ENCODE data around the gene FRMPD4. TPM values are rescaled to one million over a fixed set of nuclear protein-coding genes. Genes with fewer than 3 reads are reported as not detected.

Gene FRMPD4
- total RNA-seq, 1 experiment from 2014 or later: 1.4 TPM

DNA sequence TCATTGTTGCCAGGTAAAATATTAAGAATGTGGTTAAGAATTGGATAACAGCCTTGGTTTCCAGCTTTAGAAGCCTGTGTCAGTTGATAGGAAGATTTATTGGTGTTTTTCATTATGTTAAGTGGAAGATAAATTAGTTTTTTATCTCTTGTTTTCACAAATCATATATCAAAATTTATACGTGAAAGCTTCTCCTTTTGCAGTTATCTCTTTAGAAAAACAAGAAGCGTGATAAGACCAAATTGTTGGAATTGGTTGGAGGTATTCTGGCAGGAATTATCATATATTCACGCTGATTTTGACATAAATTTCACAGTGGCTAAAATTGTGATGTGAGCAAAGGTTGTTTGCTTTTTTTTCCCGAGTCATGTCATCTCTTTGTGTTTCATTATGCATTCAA lies 90.6 kb downstream of the FRMPD4 start:
- CTCF ChIA-PET: no interaction called here
- Mint-ChIP-seq H3K9me3 (0 out of 2 replicates have a peak, but pooled peaks cover 6% of the 10 kb centered on the region), H3K27ac (no peak overlapping the region), H3K27me3 (ENCODE audit: low read depth) (no peaks in the 10 kb centered on the region), H3K4me3 (no peak overlapping the region), H3K36me3 (no peaks in the 10 kb centered on the region), H3K4me1 (no peaks in the 10 kb centered on the region)
- TF ChIP-seq, protein P1, sequence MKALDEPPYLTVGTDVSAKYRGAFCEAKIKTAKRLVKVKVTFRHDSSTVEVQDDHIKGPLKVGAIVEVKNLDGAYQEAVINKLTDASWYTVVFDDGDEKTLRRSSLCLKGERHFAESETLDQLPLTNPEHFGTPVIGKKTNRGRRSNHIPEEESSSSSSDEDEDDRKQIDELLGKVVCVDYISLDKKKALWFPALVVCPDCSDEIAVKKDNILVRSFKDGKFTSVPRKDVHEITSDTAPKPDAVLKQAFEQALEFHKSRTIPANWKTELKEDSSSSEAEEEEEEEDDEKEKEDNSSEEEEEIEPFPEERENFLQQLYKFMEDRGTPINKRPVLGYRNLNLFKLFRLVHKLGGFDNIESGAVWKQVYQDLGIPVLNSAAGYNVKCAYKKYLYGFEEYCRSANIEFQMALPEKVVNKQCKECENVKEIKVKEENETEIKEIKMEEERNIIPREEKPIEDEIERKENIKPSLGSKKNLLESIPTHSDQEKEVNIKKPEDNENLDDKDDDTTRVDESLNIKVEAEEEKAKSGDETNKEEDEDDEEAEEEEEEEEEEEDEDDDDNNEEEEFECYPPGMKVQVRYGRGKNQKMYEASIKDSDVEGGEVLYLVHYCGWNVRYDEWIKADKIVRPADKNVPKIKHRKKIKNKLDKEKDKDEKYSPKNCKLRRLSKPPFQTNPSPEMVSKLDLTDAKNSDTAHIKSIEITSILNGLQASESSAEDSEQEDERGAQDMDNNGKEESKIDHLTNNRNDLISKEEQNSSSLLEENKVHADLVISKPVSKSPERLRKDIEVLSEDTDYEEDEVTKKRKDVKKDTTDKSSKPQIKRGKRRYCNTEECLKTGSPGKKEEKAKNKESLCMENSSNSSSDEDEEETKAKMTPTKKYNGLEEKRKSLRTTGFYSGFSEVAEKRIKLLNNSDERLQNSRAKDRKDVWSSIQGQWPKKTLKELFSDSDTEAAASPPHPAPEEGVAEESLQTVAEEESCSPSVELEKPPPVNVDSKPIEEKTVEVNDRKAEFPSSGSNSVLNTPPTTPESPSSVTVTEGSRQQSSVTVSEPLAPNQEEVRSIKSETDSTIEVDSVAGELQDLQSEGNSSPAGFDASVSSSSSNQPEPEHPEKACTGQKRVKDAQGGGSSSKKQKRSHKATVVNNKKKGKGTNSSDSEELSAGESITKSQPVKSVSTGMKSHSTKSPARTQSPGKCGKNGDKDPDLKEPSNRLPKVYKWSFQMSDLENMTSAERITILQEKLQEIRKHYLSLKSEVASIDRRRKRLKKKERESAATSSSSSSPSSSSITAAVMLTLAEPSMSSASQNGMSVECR (CRISPR knock-in tag; IDR thresholded peaks at IDR 0.05; ENCODE audit: borderline replicate concordance): no peak
- TF ChIP-seq, protein P2, sequence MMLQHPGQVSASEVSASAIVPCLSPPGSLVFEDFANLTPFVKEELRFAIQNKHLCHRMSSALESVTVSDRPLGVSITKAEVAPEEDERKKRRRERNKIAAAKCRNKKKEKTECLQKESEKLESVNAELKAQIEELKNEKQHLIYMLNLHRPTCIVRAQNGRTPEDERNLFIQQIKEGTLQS (CRISPR knock-in tag; conservative IDR thresholded peaks at IDR 0.05): no peak
- TF ChIP-seq, protein P3, sequence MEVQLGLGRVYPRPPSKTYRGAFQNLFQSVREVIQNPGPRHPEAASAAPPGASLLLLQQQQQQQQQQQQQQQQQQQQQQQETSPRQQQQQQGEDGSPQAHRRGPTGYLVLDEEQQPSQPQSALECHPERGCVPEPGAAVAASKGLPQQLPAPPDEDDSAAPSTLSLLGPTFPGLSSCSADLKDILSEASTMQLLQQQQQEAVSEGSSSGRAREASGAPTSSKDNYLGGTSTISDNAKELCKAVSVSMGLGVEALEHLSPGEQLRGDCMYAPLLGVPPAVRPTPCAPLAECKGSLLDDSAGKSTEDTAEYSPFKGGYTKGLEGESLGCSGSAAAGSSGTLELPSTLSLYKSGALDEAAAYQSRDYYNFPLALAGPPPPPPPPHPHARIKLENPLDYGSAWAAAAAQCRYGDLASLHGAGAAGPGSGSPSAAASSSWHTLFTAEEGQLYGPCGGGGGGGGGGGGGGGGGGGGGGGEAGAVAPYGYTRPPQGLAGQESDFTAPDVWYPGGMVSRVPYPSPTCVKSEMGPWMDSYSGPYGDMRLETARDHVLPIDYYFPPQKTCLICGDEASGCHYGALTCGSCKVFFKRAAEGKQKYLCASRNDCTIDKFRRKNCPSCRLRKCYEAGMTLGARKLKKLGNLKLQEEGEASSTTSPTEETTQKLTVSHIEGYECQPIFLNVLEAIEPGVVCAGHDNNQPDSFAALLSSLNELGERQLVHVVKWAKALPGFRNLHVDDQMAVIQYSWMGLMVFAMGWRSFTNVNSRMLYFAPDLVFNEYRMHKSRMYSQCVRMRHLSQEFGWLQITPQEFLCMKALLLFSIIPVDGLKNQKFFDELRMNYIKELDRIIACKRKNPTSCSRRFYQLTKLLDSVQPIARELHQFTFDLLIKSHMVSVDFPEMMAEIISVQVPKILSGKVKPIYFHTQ (CRISPR knock-in tag; IDR thresholded peaks at IDR 0.05): no peak
- TF ChIP-seq CBFB (CRISPR knock-in tag; IDR thresholded peaks at IDR 0.05; ENCODE audit: low read depth) (no peak), ATF1 (CRISPR knock-in tag; IDR thresholded peaks at IDR 0.05) (no peak), IRF2 (CRISPR knock-in tag; IDR thresholded peaks at IDR 0.05; ENCODE audit: borderline replicate concordance, low read depth) (no peak), FOXP1 (CRISPR knock-in tag; IDR thresholded peaks at IDR 0.05; ENCODE audit: borderline replicate concordance) (no peak), CREB1 (CRISPR knock-in tag; IDR thresholded peaks at IDR 0.05) (no peak), SP1 (CRISPR knock-in tag; conservative IDR thresholded peaks at IDR 0.05) (no peak), NFYB (CRISPR knock-in tag; conservative IDR thresholded peaks at IDR 0.05; ENCODE audit: low read depth) (no peak), ZBTB21 (CRISPR knock-in tag; IDR thresholded peaks at IDR 0.05; ENCODE audit: borderline replicate concordance) (no peak)
- TF ChIP-seq, protein P4, sequence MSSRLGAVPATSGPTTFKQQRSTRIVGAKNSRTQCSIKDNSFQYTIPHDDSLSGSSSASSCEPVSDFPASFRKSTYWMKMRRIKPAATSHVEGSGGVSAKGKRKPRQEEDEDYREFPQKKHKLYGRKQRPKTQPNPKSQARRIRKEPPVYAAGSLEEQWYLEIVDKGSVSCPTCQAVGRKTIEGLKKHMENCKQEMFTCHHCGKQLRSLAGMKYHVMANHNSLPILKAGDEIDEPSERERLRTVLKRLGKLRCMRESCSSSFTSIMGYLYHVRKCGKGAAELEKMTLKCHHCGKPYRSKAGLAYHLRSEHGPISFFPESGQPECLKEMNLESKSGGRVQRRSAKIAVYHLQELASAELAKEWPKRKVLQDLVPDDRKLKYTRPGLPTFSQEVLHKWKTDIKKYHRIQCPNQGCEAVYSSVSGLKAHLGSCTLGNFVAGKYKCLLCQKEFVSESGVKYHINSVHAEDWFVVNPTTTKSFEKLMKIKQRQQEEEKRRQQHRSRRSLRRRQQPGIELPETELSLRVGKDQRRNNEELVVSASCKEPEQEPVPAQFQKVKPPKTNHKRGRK (CRISPR knock-in tag; IDR thresholded peaks at IDR 0.05; ENCODE audit: borderline replicate concordance): no peak
- TF ChIP-seq, protein P5, sequence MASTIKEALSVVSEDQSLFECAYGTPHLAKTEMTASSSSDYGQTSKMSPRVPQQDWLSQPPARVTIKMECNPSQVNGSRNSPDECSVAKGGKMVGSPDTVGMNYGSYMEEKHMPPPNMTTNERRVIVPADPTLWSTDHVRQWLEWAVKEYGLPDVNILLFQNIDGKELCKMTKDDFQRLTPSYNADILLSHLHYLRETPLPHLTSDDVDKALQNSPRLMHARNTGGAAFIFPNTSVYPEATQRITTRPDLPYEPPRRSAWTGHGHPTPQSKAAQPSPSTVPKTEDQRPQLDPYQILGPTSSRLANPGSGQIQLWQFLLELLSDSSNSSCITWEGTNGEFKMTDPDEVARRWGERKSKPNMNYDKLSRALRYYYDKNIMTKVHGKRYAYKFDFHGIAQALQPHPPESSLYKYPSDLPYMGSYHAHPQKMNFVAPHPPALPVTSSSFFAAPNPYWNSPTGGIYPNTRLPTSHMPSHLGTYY (CRISPR knock-in tag; IDR thresholded peaks at IDR 0.05): no peak
- TF ChIP-seq, protein P6, sequence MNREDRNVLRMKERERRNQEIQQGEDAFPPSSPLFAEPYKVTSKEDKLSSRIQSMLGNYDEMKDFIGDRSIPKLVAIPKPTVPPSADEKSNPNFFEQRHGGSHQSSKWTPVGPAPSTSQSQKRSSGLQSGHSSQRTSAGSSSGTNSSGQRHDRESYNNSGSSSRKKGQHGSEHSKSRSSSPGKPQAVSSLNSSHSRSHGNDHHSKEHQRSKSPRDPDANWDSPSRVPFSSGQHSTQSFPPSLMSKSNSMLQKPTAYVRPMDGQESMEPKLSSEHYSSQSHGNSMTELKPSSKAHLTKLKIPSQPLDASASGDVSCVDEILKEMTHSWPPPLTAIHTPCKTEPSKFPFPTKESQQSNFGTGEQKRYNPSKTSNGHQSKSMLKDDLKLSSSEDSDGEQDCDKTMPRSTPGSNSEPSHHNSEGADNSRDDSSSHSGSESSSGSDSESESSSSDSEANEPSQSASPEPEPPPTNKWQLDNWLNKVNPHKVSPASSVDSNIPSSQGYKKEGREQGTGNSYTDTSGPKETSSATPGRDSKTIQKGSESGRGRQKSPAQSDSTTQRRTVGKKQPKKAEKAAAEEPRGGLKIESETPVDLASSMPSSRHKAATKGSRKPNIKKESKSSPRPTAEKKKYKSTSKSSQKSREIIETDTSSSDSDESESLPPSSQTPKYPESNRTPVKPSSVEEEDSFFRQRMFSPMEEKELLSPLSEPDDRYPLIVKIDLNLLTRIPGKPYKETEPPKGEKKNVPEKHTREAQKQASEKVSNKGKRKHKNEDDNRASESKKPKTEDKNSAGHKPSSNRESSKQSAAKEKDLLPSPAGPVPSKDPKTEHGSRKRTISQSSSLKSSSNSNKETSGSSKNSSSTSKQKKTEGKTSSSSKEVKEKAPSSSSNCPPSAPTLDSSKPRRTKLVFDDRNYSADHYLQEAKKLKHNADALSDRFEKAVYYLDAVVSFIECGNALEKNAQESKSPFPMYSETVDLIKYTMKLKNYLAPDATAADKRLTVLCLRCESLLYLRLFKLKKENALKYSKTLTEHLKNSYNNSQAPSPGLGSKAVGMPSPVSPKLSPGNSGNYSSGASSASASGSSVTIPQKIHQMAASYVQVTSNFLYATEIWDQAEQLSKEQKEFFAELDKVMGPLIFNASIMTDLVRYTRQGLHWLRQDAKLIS (CRISPR knock-in tag; IDR thresholded peaks at IDR 0.05; ENCODE audit: borderline replicate concordance): no peak
- DNase-seq (ENCODE audit: low spot score) (no peak), ATAC-seq (no peak)
- POLR2A ChIA-PET: no interaction called here

All from WTC11 (cell line).